ENCODE measurements around the gene CCDC102A. TPM values are rescaled to one million over a fixed set of nuclear protein-coding genes. Genes with fewer than 3 reads are reported as not detected.
"Not testable (repeated sequence)": the region's sequence is repeated elsewhere in the genome, so short reads cannot be mapped to it uniquely, and the experiment has no call there.

Gene CCDC102A
- total RNA-seq, 4 donors from 2014 or later: 24.4 to 56.6 (median 35.7) TPM

GRCh38 chr16:57569306-57569946 lies 33.1 kb upstream of the CCDC102A start:
- H3K4me3 ChIP-seq: no peak overlapping the region
- no peak for ATAC-seq
- 83 to 92% methylated on average over 7 of the region's 7 CpGs for WGBS, 2 donors (ENCODE audit: low coverage in 1 of 2)
- H3K27me3 ChIP-seq: peaks cover 23% of the 10 kb centered on the region
- H3K36me3 ChIP-seq: no peaks in the 10 kb centered on the region
- H3K9me3 ChIP-seq: no peaks in the 10 kb centered on the region
- H3K4me1 ChIP-seq: no peaks in the 10 kb centered on the region
- no peak for TF ChIP-seq POLR2A (IDR thresholded peaks at IDR 0.05)
- no peak for TF ChIP-seq CTCF (IDR thresholded peaks at IDR 0.05)
- TF ChIP-seq EP300 (IDR thresholded peaks at IDR 0.05): no peak
- TF ChIP-seq POLR2AphosphoS5 (IDR thresholded peaks at IDR 0.05): no peak
- no peak overlapping the region for H3K27ac ChIP-seq

- H3K27me3 ChIP-seq: peaks cover 25% of the 10 kb centered on the region
- 90 to 98% methylated on average over 5 of the region's 5 CpGs for WGBS, 2 donors (ENCODE audit: low coverage in 1 of 2)
Observed at GRCh38 chr16:57568772-57569171, 32.4 kb upstream of the CCDC102A start.

GRCh38 chr16:57568173-57568678 lies 31.9 kb upstream of the CCDC102A start:
- H3K27ac ChIP-seq: no peak overlapping the region
- WGBS, 2 donors (ENCODE audit: low coverage in 1 of 2): 90 to 94% methylated on average over 5 of the region's 5 CpGs
- no peaks in the 10 kb centered on the region for H3K4me1 ChIP-seq
- TF ChIP-seq EP300 (IDR thresholded peaks at IDR 0.05) (no peak), POLR2AphosphoS5 (IDR thresholded peaks at IDR 0.05) (no peak), CTCF (IDR thresholded peaks at IDR 0.05) (no peak), POLR2A (IDR thresholded peaks at IDR 0.05) (no peak)
- H3K27me3 ChIP-seq: peaks cover 31% of the 10 kb centered on the region
- no peaks in the 10 kb centered on the region for H3K9me3 ChIP-seq
- no peaks in the 10 kb centered on the region for H3K36me3 ChIP-seq
- ATAC-seq: no peak
- no peak overlapping the region for H3K4me3 ChIP-seq

More at GRCh38 chr16:57568772-57569171, 32.4 kb upstream of the CCDC102A start:
- not testable (repeated sequence) for H3K9me3 ChIP-seq, H3K36me3 ChIP-seq, H3K27ac ChIP-seq, H3K4me3 ChIP-seq, ATAC-seq, H3K4me1 ChIP-seq

- H3K4me1 ChIP-seq: no peaks in the 10 kb centered on the region
- ATAC-seq: no peak
- no peak overlapping the region for H3K4me3 ChIP-seq
- H3K36me3 ChIP-seq: no peaks in the 10 kb centered on the region
- no peaks in the 10 kb centered on the region for H3K9me3 ChIP-seq
- 94 to 100% methylated on average over 4 to 6 of the region's 18 CpGs for WGBS, 2 donors (ENCODE audit: low coverage in 1 of 2)
- peaks cover 32% of the 10 kb centered on the region for H3K27me3 ChIP-seq
- no peak overlapping the region for H3K27ac ChIP-seq
- TF ChIP-seq EP300 (IDR thresholded peaks at IDR 0.05) (no peak), CTCF (IDR thresholded peaks at IDR 0.05) (no peak), POLR2A (IDR thresholded peaks at IDR 0.05) (no peak), POLR2AphosphoS5 (IDR thresholded peaks at IDR 0.05) (no peak)
Observed at GRCh38 chr16:57567691-57568090, 31.3 kb upstream of the CCDC102A start.

GRCh38 chr16:57566436-57566835 lies 30.1 kb upstream of the CCDC102A start:
- Histone ChIP-seq H3K27ac (no peak overlapping the region), H3K36me3 (no peaks in the 10 kb centered on the region), H3K27me3 (peaks cover 38% of the 10 kb centered on the region), H3K4me1 (no peaks in the 10 kb centered on the region), H3K9me3 (peaks cover 0 to 10% (median 0%) of the 10 kb centered on the region in 3 donors), H3K4me3 (no peak overlapping the region)
- WGBS, 2 donors (ENCODE audit: low coverage in 1 of 2): no CpG with 5 or more reads among the region's 3 CpGs
- ATAC-seq: no peak
- TF ChIP-seq POLR2A (IDR thresholded peaks at IDR 0.05): no peak

GRCh38 chr16:57565461-57565860 lies 29.1 kb upstream of the CCDC102A start:
- Histone ChIP-seq H3K9me3 (peaks cover 0 to 20% (median 0%) of the 10 kb centered on the region in 3 donors), H3K27ac (no peak overlapping the region), H3K4me3 (no peak overlapping the region), H3K36me3 (no peaks in the 10 kb centered on the region), H3K27me3 (peaks cover 38% of the 10 kb centered on the region), H3K4me1 (no peaks in the 10 kb centered on the region)
- no peak for ATAC-seq
- TF ChIP-seq EP300 (IDR thresholded peaks at IDR 0.05) (no peak), POLR2AphosphoS5 (IDR thresholded peaks at IDR 0.05) (no peak), CTCF (IDR thresholded peaks at IDR 0.05) (no peak), POLR2A (IDR thresholded peaks at IDR 0.05) (no peak)
- WGBS, 2 donors (ENCODE audit: low coverage in 1 of 2): 33 to 40% methylated on average over 1 of the region's 3 CpGs

Measured in gastroesophageal sphincter (tissue), 4 donors.